ENCODE results near the gene ZBTB7A.
A peak's percentile ranks its signal among the peaks of the same experiment; 100 is the strongest.

The ZBTB7A gene

GRCh38 chr19:4034048-4035017, 32.4 kb downstream of the ZBTB7A start:
- no peak for DNase-seq

GRCh38 chr19:4033028-4033956, 33.4 kb downstream of the ZBTB7A start:
- no peak for DNase-seq

DNA sequence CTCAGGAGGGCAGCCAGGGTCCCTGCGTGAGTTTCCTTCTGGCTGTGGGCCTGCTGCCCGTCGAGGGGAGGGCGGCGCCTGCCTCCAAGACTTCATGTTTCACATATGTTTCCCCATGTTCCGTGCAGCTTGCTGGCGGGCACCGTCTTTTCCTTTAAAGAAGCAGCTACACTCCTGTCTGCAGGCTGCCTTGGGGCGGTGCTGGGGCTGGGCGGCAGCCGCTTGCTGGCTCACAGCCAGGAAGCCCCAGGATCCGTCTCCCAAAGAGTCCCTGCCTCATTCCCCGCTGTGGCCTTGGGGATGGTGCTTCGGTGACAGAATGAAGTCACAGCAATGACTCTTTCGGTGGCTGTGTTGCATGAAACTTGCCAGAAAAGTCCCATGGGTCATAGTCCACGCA, 34.3 kb downstream of the ZBTB7A start:
- DNase-seq: no peak

DNA sequence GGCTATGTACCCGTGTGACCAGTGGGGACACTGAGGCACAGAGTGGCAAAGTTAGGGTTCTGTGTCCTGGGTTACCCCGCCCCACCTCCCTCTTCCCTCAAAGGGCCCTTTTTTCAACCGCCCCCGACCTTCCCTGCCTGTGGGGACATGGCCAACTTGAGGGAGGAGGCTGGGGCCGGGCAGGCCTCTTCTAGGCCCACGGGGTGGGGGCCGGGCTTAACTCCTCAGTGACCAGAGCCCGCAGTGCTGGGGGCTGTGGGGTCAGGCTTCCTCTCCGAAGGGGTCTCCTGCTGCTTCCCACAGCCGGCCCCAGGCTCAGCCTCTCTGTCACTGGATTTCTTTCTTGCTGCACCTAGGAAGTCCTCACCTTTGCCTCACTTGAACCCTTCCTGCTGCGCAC, 35.3 kb downstream of the ZBTB7A start:
- no peak for DNase-seq

- no peak for DNase-seq
Observed at GRCh38 chr19:4030981-4031380, 35.7 kb downstream of the ZBTB7A start.

DNA sequence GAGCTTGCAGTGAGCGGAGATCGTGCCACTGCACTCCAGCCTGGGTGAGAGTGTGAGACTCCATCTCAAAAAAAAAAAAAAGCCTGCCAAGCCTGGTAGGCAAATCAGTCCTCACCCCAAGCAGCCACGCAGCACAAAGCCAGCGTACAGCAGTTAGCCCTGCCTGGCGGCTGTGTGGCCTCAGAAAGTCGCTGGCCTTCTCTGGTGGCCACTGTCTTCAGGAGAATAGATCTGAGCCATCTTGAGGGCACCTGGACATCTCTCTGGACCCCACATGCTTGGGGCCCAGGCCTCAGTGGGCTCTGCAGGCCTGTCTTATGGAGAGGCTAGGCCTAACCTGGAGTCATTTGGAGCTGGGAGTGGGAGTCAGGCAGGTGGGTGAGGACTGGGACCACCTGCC, 36.1 kb downstream of the ZBTB7A start:
- no peak for DNase-seq

DNA sequence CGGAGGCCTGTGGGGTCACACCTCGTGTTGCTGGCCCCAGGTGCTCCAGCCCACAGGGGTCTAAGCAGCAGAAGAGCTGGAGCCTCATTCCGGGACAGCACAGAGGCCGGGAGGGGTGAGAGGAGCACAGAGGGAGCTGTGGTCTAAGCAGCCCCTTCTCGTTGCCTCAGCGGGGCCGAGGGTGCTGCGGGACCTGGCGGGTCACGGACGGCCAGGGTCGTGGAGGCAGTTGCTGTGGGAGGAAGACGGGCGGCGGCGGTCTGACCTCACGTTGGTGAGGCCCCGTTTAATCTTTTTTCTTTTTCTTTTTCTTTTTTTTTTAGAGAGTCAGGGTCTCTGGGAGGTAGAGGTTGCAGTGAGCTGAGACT, 37.5 kb downstream of the ZBTB7A start:
- no peak for DNase-seq

GRCh38 chr19:4028334-4029246, 38.1 kb downstream of the ZBTB7A start:
- no peak for DNase-seq

DNA sequence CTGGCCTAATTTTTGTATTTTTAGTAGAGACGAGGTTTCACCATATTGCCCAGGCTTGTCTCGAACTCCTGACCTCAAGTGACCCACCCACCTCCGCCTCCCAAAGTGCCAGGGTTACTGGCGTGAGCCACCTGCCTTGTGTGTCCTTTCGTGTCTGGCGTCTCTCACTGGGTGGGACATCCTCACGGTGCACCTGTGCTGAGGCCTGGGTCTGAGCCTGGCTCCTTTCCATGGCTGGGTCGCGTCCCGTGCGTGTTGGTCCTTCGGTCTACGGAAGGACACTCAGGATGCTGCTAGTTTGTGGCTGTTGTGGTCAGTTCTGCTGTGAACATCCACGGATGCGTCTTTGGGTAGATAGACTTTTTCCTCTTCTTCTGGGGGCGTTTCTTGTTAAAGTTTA, 39.6 kb downstream of the ZBTB7A start:
- no peak for DNase-seq

DNA sequence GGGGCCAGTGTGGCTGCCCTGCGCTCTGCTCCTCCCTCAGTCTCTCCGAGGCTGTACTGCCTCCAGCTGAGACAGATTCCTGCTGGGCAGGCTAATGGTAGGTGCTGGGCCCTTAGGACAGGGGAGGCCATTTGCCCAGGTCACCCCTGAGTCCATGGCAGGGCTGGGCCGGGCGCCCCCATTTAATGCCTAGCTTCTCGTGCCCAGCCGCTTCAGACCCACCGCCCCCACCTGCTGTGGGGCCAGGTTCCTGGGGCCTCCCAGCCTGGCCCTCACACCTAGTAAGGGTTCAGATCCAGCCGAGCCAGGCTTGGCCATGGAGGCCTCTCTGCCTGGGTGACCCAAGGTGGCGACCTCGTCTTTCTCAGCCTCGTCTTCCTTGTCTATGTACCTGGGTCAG, 41.4 kb downstream of the ZBTB7A start:
- no peak for DNase-seq

DNA sequence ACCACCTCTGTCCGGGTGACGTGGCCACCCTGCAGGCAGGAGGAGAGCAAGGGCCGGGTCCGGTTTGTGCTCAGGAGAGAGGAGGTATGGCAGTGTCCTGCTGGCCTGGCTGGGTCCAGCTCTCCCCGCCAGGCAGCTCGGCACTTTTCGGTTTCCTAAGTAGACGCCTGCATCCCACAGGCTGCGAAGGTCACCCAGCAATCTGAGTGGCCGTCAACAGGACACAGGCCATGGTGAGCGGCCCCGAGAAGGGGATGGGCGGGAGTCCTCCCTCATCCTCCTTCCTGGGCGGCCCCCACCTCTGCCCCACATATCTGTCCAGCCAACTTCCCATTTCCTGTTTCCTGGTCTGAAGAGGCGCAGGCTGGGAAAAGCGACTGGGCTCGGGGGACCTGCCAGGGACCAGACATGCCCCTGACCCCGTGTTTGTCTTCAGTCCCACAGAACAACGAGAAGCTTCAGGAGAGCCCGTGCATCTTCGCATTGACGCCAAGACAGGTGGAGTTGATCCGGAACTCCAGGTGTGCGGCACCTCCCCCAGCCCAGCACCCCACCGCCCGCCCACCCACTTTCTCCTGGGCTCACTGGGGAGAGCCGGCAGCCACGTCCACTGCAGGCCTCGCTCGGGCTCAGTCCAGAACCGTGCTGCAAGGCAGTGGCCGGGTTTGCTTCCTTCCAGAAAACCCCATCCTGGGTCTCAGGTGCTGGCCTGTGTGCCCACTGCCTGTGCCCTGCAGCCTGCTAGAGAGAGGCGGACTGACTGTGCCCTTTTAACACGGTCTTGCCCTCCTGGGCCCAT, 42.9 kb downstream of the ZBTB7A start:
- DNase-seq: peak; percentile 31

DNA sequence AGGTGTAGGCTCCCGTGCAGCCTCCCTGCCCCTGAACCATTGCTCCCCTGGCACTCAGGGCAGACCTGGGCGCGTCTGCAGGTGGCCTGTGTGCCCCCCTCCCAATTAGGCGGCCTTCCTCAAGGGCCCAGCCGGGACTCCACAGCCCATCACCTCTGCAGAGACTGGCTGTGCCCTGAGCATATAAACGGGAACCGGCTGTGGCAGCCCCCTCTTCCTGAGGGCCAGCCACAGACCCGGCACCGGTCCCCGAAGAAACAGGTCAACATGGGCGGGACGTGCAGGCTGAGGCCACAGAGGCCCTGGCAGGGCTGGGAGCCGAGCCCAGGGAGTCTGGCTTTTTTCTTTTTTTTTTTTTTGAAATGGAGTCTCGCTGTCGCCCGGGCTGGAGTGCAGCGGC, 47.1 kb downstream of the ZBTB7A start:
- no peak for DNase-seq

- no peak for DNase-seq
Observed at GRCh38 chr19:4018775-4019504, 47.8 kb downstream of the ZBTB7A start.

GRCh38 chr19:4018140-4018613, 48.5 kb downstream of the ZBTB7A start:
- no peak for DNase-seq

DNA sequence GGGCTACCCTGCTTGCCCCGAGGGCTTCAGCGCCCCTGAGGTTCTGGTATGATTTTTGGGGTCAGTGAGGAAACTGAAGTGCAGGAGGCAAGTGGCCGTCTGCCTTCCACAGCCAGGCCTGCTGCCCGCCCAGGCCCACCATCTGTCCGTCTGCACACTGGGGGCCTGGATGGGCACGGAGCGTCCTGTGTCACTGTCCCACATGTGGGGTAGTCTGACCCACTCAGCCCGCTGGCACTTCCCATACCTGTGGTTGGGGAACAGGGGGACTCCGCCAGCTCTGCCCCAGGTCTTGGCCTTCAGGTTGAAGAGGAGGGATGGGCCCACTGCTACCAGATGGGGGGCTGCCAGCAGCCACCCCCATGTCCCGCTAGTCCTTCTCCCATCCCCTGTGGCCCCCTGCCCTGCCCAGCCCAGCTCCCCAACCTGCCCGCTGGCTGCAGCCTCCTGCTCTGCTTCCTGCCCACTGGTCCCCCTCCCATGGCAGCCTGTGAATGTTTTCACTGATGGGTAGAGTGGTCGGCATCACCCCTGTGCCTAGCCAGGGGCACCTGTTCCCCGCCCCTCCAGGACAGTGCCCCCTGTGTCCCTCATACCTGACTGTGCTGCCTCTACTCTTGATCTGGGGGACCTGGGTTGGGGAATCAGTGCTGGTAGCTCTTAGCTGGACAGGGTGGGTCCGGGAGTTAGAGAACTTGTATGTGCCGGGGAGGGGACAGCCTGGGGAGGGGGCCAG, 49.6 kb downstream of the ZBTB7A start:
- DNase-seq: no peak

DNA sequence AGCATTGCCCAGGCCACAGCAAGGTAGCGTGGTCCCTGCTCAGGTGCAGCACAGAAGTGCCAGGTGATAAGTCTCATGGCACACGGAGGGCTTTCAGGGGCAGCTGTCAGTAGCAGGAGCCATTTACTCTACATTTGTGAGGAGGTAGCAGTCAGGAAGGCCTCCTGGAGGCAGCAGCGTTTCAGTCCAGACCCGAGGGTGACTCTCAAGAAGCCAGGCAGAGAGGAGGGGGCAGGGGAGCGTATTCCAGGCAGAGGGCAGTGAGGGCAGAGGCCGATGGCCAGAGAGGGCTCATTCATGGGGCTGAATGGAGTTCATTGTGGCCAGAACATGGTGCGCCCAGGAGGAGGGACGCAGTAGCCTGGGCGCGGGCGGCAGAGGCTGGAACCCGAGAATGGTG, 50.2 kb downstream of the ZBTB7A start:
- DNase-seq: no peak

DNA sequence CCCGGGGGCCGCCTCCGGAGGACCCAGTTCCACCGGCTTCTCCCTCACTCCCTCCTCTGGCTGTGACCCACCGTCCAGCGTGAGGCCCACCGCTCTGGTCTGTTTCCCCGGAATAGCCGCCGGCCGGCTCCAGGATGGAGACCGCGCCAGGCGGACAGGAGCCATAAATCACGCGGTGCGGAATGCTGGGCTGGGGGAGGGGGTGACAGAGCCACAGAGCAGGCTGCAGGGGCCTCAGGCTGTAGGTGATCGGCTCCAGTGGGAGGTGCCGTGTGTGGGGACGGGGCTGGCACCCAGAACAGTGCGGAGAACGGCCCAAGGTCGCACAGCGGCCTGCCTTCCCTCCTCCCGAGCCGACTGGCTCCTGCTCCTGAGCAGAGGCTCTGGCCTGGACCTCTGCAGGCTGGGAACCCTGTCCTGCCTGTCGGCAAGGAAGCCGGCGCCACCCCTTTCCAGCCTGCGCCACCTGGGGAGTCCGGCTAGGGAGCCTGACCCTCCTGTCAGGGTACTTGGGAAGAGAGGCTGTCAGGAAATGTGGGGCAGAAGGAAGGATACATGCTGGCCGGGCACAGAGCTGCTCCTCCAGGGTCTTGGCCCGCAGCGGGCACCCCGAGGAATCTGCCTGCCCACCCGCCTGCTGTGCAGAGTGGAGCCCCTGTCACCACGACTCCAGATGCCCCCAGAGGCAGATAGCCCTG, 50.8 kb downstream of the ZBTB7A start:
- no peak for DNase-seq

DNA sequence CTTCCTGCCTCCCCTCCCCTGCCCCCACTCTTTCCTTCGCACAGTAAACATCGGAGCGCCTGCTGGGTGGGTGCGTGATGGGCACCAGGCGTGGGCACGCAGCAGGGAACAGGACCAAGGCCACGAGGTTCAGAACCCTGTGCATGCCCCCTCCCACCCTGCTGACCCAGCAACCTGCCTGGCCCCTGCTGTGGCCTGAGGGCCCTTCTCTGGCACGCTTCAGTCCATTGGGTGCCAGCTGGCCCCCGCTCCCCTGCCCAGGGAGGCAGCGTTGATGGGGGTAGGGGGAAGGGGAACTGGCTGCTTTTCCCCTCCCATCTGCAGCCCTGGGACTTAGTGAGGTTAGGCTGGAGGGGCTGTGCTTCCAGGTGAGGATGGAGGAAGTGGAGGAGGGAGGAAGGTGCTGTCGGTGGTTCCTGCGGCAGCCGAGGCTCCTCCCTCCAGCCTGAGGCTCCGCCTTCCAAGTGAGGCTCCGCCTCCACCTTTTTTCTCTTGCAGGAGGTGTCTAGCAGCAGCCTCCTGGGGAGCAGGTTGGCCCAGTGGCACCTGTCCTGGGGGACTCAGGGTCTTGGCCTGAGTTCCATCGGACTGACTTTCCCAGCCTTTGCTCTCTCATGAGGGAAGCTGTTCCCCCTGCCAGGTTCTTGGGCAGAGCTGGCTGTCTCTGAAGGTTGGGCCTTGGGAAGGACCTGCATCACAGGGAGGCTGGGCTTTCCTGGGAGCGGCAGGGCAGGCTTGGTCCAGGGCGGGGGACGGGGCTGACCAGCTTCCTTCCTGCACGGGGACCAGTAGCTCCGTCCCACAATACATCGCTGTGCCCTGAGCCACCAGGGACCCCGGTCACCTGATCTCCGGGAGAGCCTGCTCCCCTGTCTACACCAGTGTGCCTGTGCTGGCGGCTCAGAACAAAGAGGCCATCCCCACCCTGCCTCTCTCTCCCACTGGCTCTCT, 51.9 kb downstream of the ZBTB7A start:
- no peak for DNase-seq

All from left hindlimb (tissue), 1 donor.